Measurements from ENCODE around the gene PPP2CA.
"Not testable (repeated sequence)": the region's sequence is repeated elsewhere in the genome, so short reads cannot be mapped to it uniquely, and the experiment has no call there.

PPP2CA gene

GRCh38 chr5:134224888-134225779 is 739 bp downstream of the PPP2CA start:
- peak overlapping the region; percentile 97 for H4K12ac ChIP-seq (ENCODE audit: low read depth, low read length)
- H2BK120ac ChIP-seq (ENCODE audit: insufficient read depth, low read length, poor library complexity) = peak overlapping the region; percentile 98
- peak overlapping the region; percentile 87 for H2AFZ ChIP-seq (ENCODE audit: insufficient read depth, low read length, poor library complexity)
- H4K8ac ChIP-seq (ENCODE audit: low read depth, low read length) = peak overlapping the region; percentile 97
- peak overlapping the region; percentile 98 for H3K27ac ChIP-seq (ENCODE audit: low read depth, low read length)
- peak overlapping the region; percentile 98 for H3K4me3 ChIP-seq (ENCODE audit: low read depth, low read length)
- H3K9ac ChIP-seq (ENCODE audit: low read length) = peak overlapping the region; percentile 97
- H4K91ac ChIP-seq (ENCODE audit: low read depth, low read length) = peak overlapping the region; percentile 99
- peak overlapping the region; percentile 74 for H2BK12ac ChIP-seq (ENCODE audit: low read length)
- H3K14ac ChIP-seq (ENCODE audit: low read length) = peak overlapping the region; percentile 99
- peak overlapping the region; percentile 97 for H3K18ac ChIP-seq (ENCODE audit: low read length)
- peaks cover 19% of the 10 kb centered on the region for H3K79me2 ChIP-seq (ENCODE audit: control insufficient read depth, insufficient read depth, low read length, poor library complexity)
- H3K4me2 ChIP-seq (ENCODE audit: low read length) = peak overlapping the region; percentile 59
- H3K9me3 ChIP-seq (ENCODE audit: insufficient read depth, low read depth, low read length) = no peaks in the 10 kb centered on the region
- peak overlapping the region; percentile 100 for H3K4ac ChIP-seq (ENCODE audit: low read depth, low read length)
- no peaks in the 10 kb centered on the region for H3K27me3 ChIP-seq (ENCODE audit: insufficient read depth, low read length)
- DNase-seq = peak; percentile 49 to 69
- H3K23ac ChIP-seq (ENCODE audit: low read length) = no peak overlapping the region
- H3K79me1 ChIP-seq (ENCODE audit: low read length) = peaks cover 15% of the 10 kb centered on the region
- peak overlapping the region; percentile 99 for H2AK5ac ChIP-seq (ENCODE audit: low read length)
- H3K36me3 ChIP-seq (ENCODE audit: control insufficient read depth in 1 of 2, insufficient read depth in 2 of 2, low read length in 2 of 2) = peaks cover 5 to 8% of the 10 kb centered on the region in 2 experiments
- WGBS (ENCODE audit: extremely low coverage, insufficient coverage, insufficient read length) = no CpG with 5 or more reads among the region's 49 CpGs
- peaks cover 0 to 8% of the 10 kb centered on the region in 2 experiments for H3K4me1 ChIP-seq (ENCODE audit: control insufficient read depth in 1 of 2, insufficient read depth in 2 of 2, low read length in 2 of 2)
- peak overlapping the region; percentile 98 for H2BK5ac ChIP-seq (ENCODE audit: low read depth, low read length, poor library complexity)

DNA sequence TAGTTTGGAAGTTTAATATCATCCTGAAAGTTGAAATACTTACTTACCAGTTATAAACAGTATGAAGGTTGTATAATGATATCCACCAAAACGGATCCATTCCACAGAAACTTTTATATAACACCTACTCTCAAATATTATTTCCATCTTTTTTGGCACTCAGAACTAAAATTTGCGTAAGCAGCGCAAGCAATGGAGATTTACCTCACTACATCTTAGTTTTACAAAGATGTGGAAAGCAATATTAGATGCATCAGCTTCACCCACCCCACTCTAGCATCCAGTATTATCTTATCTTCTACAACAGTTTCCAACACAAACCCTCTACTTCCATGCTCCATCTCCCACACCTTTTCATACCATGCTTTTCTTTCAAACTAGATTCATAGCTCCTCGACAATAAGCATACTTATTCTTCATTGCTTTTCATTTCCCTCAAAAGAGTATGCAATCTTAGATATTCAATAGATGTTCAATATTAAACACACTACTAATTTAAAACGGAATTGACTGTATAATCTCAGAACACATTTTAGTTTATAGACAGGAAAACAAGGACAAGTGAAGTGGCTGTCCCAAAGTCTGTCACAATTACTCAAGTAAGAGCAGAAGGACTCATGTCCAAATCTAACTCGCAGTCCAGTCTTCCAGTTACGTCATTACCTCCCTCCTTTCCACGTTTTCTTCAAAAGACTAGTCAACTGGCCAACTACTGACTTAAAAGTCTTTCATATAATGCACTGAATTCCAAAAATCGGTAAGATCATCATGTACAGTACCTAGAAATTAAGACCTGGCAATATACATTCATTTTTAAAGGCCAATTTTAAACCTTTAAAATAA is 2.2 kb downstream of the PPP2CA start:
- H3K9me3 ChIP-seq (ENCODE audit: insufficient read depth, low read depth, low read length) = no peaks in the 10 kb centered on the region
- H3K27me3 ChIP-seq (ENCODE audit: insufficient read depth, low read length) = no peaks in the 10 kb centered on the region
- H3K4me2 ChIP-seq (ENCODE audit: low read length) = peak overlapping the region; percentile 58
- H3K9ac ChIP-seq (ENCODE audit: low read length) = no peak overlapping the region
- peaks cover 5 to 8% of the 10 kb centered on the region in 2 experiments for H3K36me3 ChIP-seq (ENCODE audit: control insufficient read depth in 1 of 2, insufficient read depth in 2 of 2, low read length in 2 of 2)
- H2AFZ ChIP-seq (ENCODE audit: insufficient read depth, low read length, poor library complexity) = no peak overlapping the region
- no peak overlapping the region for H2BK12ac ChIP-seq (ENCODE audit: low read length)
- H3K14ac ChIP-seq (ENCODE audit: low read length) = no peak overlapping the region
- H3K4me3 ChIP-seq (ENCODE audit: low read depth, low read length) = no peak overlapping the region
- H3K4ac ChIP-seq (ENCODE audit: low read depth, low read length) = peak overlapping the region; percentile 78
- peak in 1 of 2 donors; percentile 43 for DNase-seq
- H2AK5ac ChIP-seq (ENCODE audit: low read length) = no peak overlapping the region
- no peak overlapping the region for H2BK120ac ChIP-seq (ENCODE audit: insufficient read depth, low read length, poor library complexity)
- H3K4me1 ChIP-seq (ENCODE audit: control insufficient read depth in 1 of 2, insufficient read depth in 2 of 2, low read length in 2 of 2) = peaks cover 0 to 8% of the 10 kb centered on the region in 2 experiments
- peaks cover 22% of the 10 kb centered on the region for H3K79me2 ChIP-seq (ENCODE audit: control insufficient read depth, insufficient read depth, low read length, poor library complexity)
- peaks cover 15% of the 10 kb centered on the region for H3K79me1 ChIP-seq (ENCODE audit: low read length)
- H4K8ac ChIP-seq (ENCODE audit: low read depth, low read length) = no peak overlapping the region
- WGBS (ENCODE audit: extremely low coverage, insufficient coverage, insufficient read length) = no CpG with 5 or more reads among the region's 9 CpGs
- no peak overlapping the region for H3K18ac ChIP-seq (ENCODE audit: low read length)
- no peak overlapping the region for H2BK5ac ChIP-seq (ENCODE audit: low read depth, low read length, poor library complexity)
- H4K12ac ChIP-seq (ENCODE audit: low read depth, low read length) = no peak overlapping the region
- H3K27ac ChIP-seq (ENCODE audit: low read depth, low read length) = no peak overlapping the region
- H4K91ac ChIP-seq (ENCODE audit: low read depth, low read length) = no peak overlapping the region
- no peak overlapping the region for H3K23ac ChIP-seq (ENCODE audit: low read length)

- H4K8ac ChIP-seq (ENCODE audit: low read depth, low read length); H2BK120ac ChIP-seq (ENCODE audit: insufficient read depth, low read length, poor library complexity); H3K9ac ChIP-seq (ENCODE audit: low read length); H3K9me3 ChIP-seq (ENCODE audit: insufficient read depth, low read depth, low read length); H2AFZ ChIP-seq (ENCODE audit: insufficient read depth, low read length, poor library complexity); H4K12ac ChIP-seq (ENCODE audit: low read depth, low read length); H3K4me3 ChIP-seq (ENCODE audit: low read depth, low read length); H3K27ac ChIP-seq (ENCODE audit: low read depth, low read length); H2BK5ac ChIP-seq (ENCODE audit: low read depth, low read length, poor library complexity); H3K14ac ChIP-seq (ENCODE audit: low read length); H3K27me3 ChIP-seq (ENCODE audit: insufficient read depth, low read length); H2AK5ac ChIP-seq (ENCODE audit: low read length); H3K18ac ChIP-seq (ENCODE audit: low read length); H4K91ac ChIP-seq (ENCODE audit: low read depth, low read length); H2BK12ac ChIP-seq (ENCODE audit: low read length); H3K4me2 ChIP-seq (ENCODE audit: low read length); H3K23ac ChIP-seq (ENCODE audit: low read length); DNase-seq; H3K36me3 ChIP-seq (ENCODE audit: control insufficient read depth in 1 of 2, insufficient read depth in 2 of 2, low read length in 2 of 2); H3K4me1 ChIP-seq (ENCODE audit: control insufficient read depth in 1 of 2, insufficient read depth in 2 of 2, low read length in 2 of 2): not testable (repeated sequence)
- H3K79me1 ChIP-seq (ENCODE audit: low read length) = peaks cover 13% of the 10 kb centered on the region
- no CpG with 5 or more reads among the region's 5 CpGs for WGBS (ENCODE audit: extremely low coverage, insufficient coverage, insufficient read length)
- peak overlapping the region; percentile 96 for H3K4ac ChIP-seq (ENCODE audit: low read depth, low read length)
- peaks cover 22% of the 10 kb centered on the region for H3K79me2 ChIP-seq (ENCODE audit: control insufficient read depth, insufficient read depth, low read length, poor library complexity)
These were observed 4.2 kb downstream of the PPP2CA start for GRCh38 chr5:134221690-134222089.

GRCh38 chr5:134215757-134216156 is 10.1 kb downstream of the PPP2CA start:
- no peaks in the 10 kb centered on the region for H3K79me1 ChIP-seq (ENCODE audit: low read length)
- H3K36me3 ChIP-seq (ENCODE audit: control insufficient read depth in 1 of 2, insufficient read depth in 2 of 2, low read length in 2 of 2) = peaks cover 5 to 7% of the 10 kb centered on the region in 2 experiments
- H4K8ac ChIP-seq (ENCODE audit: low read depth, low read length) = no peak overlapping the region
- H3K4me3 ChIP-seq (ENCODE audit: low read depth, low read length) = no peak overlapping the region
- no peak for DNase-seq
- no peak overlapping the region for H2BK5ac ChIP-seq (ENCODE audit: low read depth, low read length, poor library complexity)
- no peak overlapping the region for H3K9ac ChIP-seq (ENCODE audit: low read length)
- H3K14ac ChIP-seq (ENCODE audit: low read length) = no peak overlapping the region
- no peak overlapping the region for H4K12ac ChIP-seq (ENCODE audit: low read depth, low read length)
- no peak overlapping the region for H3K27ac ChIP-seq (ENCODE audit: low read depth, low read length)
- no peak overlapping the region for H3K4me2 ChIP-seq (ENCODE audit: low read length)
- no peaks in the 10 kb centered on the region for H3K4me1 ChIP-seq (ENCODE audit: control insufficient read depth in 1 of 2, insufficient read depth in 2 of 2, low read length in 2 of 2)
- no peak overlapping the region for H2AK5ac ChIP-seq (ENCODE audit: low read length)
- no peak overlapping the region for H2BK12ac ChIP-seq (ENCODE audit: low read length)
- no peaks in the 10 kb centered on the region for H3K27me3 ChIP-seq (ENCODE audit: insufficient read depth, low read length)
- no peak overlapping the region for H3K23ac ChIP-seq (ENCODE audit: low read length)
- no peak overlapping the region for H3K18ac ChIP-seq (ENCODE audit: low read length)
- no peak overlapping the region for H2BK120ac ChIP-seq (ENCODE audit: insufficient read depth, low read length, poor library complexity)
- no CpG with 5 or more reads among the region's 2 CpGs for WGBS (ENCODE audit: extremely low coverage, insufficient coverage, insufficient read length)
- H4K91ac ChIP-seq (ENCODE audit: low read depth, low read length) = no peak overlapping the region
- peaks cover 2% of the 10 kb centered on the region for H3K9me3 ChIP-seq (ENCODE audit: insufficient read depth, low read depth, low read length)
- peaks cover 29% of the 10 kb centered on the region for H3K79me2 ChIP-seq (ENCODE audit: control insufficient read depth, insufficient read depth, low read length, poor library complexity)
- H2AFZ ChIP-seq (ENCODE audit: insufficient read depth, low read length, poor library complexity) = no peak overlapping the region
- H3K4ac ChIP-seq (ENCODE audit: low read depth, low read length) = peak overlapping the region; percentile 96
